ENCODE results near the gene LCP1.

The LCP1 gene

GRCh38 chr13:46197299-46198048, 15.5 kb upstream of the LCP1 start:
- no peaks in the 10 kb centered on the region for H3K36me3 ChIP-seq (ENCODE audit: control insufficient read depth, low read length)
- H3K9me3 ChIP-seq (ENCODE audit: control insufficient read depth, insufficient read depth, low read length): no peaks in the 10 kb centered on the region
- no peaks in the 10 kb centered on the region for H3K79me2 ChIP-seq (ENCODE audit: control insufficient read depth, low read length)
- H3K4me2 ChIP-seq (ENCODE audit: low read length): no peak overlapping the region
- H3F3A ChIP-seq (ENCODE audit: control insufficient read depth, insufficient read depth): peaks cover 3% of the 10 kb centered on the region; the same call in 1 of the 2 replicates
- H4K20me1 ChIP-seq (ENCODE audit: control insufficient read depth, insufficient read depth, low read depth, low read length): no peaks in the 10 kb centered on the region
- TF ChIP-seq EZH2phosphoT487 (IDR thresholded peaks at IDR 0.05; ENCODE audit: borderline replicate concordance, low read length) (no peak), CTCF (IDR thresholded peaks at IDR 0.05; ENCODE audit: low read depth, low read length, poor library complexity, severe bottlenecking) (no peak)
- no peak overlapping the region for H3K4me3 ChIP-seq (ENCODE audit: low read length)
- H3K9me2 ChIP-seq (replicated peaks; ENCODE audit: control insufficient read depth, low read length): no peaks in the 10 kb centered on the region
- H3K27me3 ChIP-seq (ENCODE audit: control insufficient read depth, low read length): no peaks in the 10 kb centered on the region
- no peak overlapping the region for H3K27ac ChIP-seq (ENCODE audit: low read depth, low read length)
- H3K4me1 ChIP-seq (ENCODE audit: control insufficient read depth, low read length): peaks cover 22% of the 10 kb centered on the region

GRCh38 chr13:46195016-46195415, 13.0 kb upstream of the LCP1 start:
- Histone ChIP-seq H3K4me2 (ENCODE audit: low read length) (no peak overlapping the region), H3F3A (ENCODE audit: control insufficient read depth, insufficient read depth) (0 out of 2 replicates have a peak, but pooled peaks cover under 1% of the 10 kb centered on the region), H3K9me2 (replicated peaks; ENCODE audit: control insufficient read depth, low read length) (no peaks in the 10 kb centered on the region), H3K27ac (ENCODE audit: low read depth, low read length) (no peak overlapping the region), H3K4me3 (ENCODE audit: low read length) (no peak overlapping the region), H3K4me1 (ENCODE audit: control insufficient read depth, low read length) (peaks cover 4% of the 10 kb centered on the region), H3K27me3 (ENCODE audit: control insufficient read depth, low read length) (no peaks in the 10 kb centered on the region), H3K36me3 (ENCODE audit: control insufficient read depth, low read length) (no peaks in the 10 kb centered on the region), H3K9me3 (ENCODE audit: control insufficient read depth, insufficient read depth, low read length) (no peaks in the 10 kb centered on the region), H3K79me2 (ENCODE audit: control insufficient read depth, low read length) (no peaks in the 10 kb centered on the region), H4K20me1 (ENCODE audit: control insufficient read depth, insufficient read depth, low read depth, low read length) (no peaks in the 10 kb centered on the region)
- TF ChIP-seq EZH2phosphoT487 (IDR thresholded peaks at IDR 0.05; ENCODE audit: borderline replicate concordance, low read length) (no peak), CTCF (IDR thresholded peaks at IDR 0.05; ENCODE audit: low read depth, low read length, poor library complexity, severe bottlenecking) (no peak)

GRCh38 chr13:46192412-46192811, 10.4 kb upstream of the LCP1 start:
- Histone ChIP-seq H3K27me3 (ENCODE audit: control insufficient read depth, low read length) (no peaks in the 10 kb centered on the region), H3K4me3 (ENCODE audit: low read length) (no peak overlapping the region), H3F3A (ENCODE audit: control insufficient read depth, insufficient read depth) (no peaks in the 10 kb centered on the region), H3K79me2 (ENCODE audit: control insufficient read depth, low read length) (no peaks in the 10 kb centered on the region), H3K4me1 (ENCODE audit: control insufficient read depth, low read length) (no peaks in the 10 kb centered on the region), H3K4me2 (ENCODE audit: low read length) (no peak overlapping the region), H3K36me3 (ENCODE audit: control insufficient read depth, low read length) (no peaks in the 10 kb centered on the region), H3K27ac (ENCODE audit: low read depth, low read length) (no peak overlapping the region), H3K9me3 (ENCODE audit: control insufficient read depth, insufficient read depth, low read length) (no peaks in the 10 kb centered on the region), H3K9me2 (replicated peaks; ENCODE audit: control insufficient read depth, low read length) (no peaks in the 10 kb centered on the region), H4K20me1 (ENCODE audit: control insufficient read depth, insufficient read depth, low read depth, low read length) (no peaks in the 10 kb centered on the region)
- TF ChIP-seq CTCF (IDR thresholded peaks at IDR 0.05; ENCODE audit: low read depth, low read length, poor library complexity, severe bottlenecking) (no peak), EZH2phosphoT487 (IDR thresholded peaks at IDR 0.05; ENCODE audit: borderline replicate concordance, low read length) (no peak)

All from DOHH2 (cell line).